ENCODE measurements around the gene PDCD1LG2. TPM values are rescaled to one million over a fixed set of nuclear protein-coding genes. Genes with fewer than 3 reads are reported as not detected.
A peak's percentile ranks its signal among the peaks of the same experiment; 100 is the strongest.
"Not testable (repeated sequence)": the region's sequence is repeated elsewhere in the genome, so short reads cannot be mapped to it uniquely, and the experiment has no call there.

PDCD1LG2 gene
- total RNA-seq: 1 to 10 TPM in 3 of 4 donors, under 1 TPM in 1; 0.44 to 3.1 (median 1.9) TPM

- Histone ChIP-seq H3K27me3 (no peaks in the 10 kb centered on the region), H3K9me3 (no peaks in the 10 kb centered on the region), H3K4me3 (peak within 1 kb of the TSS in 3 of 4 donors; percentile 9 to 33 (median 32)), H3K27ac (peak within 1 kb of the TSS in 3 of 4 donors; percentile 60 to 84 (median 70)), H3K36me3 (no peaks in the 10 kb centered on the region), H3K4me1 (peaks cover 0 to 11% (median 2%) of the 10 kb centered on the region in 4 donors)
- no peak for DNase-seq (ENCODE audit: low spot score in 2 of 2)
- WGBS, 2 donors: 33 to 37% methylated on average over 4 of the region's 4 CpGs
- no peak for TF ChIP-seq CTCF (IDR thresholded peaks at IDR 0.05)
- peak in 1 of 2 donors; percentile 53 for TF ChIP-seq EP300 (IDR thresholded peaks at IDR 0.05)
Measured at GRCh38 chr9:5510360-5510931, at the start of gene PDCD1LG2. Gene PDCD1LG2, plus strand, starts transcription at chr9:5510531. Its CDS starts 12,016 bp downstream, at chr9:5522547.

DNA sequence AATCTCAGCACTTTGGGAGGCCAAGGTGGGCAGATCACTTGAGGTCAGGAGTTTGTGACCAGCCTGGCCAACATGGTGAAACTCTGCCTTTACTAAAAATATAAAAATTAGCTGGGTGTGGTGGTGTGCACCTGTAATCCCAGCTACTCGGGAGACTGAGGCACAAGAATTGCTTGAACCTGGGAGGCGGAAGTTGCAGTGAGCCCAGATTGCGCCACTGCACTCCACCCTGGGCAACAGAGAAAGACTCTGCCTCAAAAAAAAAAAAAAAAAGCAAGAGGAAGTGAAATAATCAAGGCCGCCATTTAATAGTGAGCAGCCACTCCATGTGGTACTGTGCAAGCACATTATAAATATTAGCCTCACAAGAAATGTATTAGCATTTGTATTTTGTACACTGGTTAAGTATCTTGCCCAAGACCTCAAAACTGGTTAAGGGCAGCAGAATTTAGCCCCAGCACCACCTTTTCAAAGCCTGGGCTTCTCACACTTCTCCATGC is 45.5 kb upstream of the PDCD1LG2 start:
- H3K9me3 ChIP-seq; H3K4me3 ChIP-seq; H3K27ac ChIP-seq; H3K4me1 ChIP-seq; DNase-seq (ENCODE audit: low spot score in 2 of 2); H3K27me3 ChIP-seq: not testable (repeated sequence)
- peaks cover 0 to 31% (median 0%) of the 10 kb centered on the region in 3 donors for H3K36me3 ChIP-seq
- 90 to 91% methylated on average over 4 of the region's 4 CpGs for WGBS, 2 donors

- DNase-seq (ENCODE audit: low spot score in 2 of 2): no peak
- TF ChIP-seq POLR2A (IDR thresholded peaks at IDR 0.05) (no peak), CTCF (IDR thresholded peaks at IDR 0.05) (no peak), EP300 (IDR thresholded peaks at IDR 0.05) (no peak)
- Histone ChIP-seq H3K27ac (no peak overlapping the region), H3K4me1 (no peaks in the 10 kb centered on the region), H3K27me3 (no peaks in the 10 kb centered on the region), H3K36me3 (peaks cover 0 to 31% (median 0%) of the 10 kb centered on the region in 3 donors), H3K4me3 (no peak overlapping the region), H3K9me3 (no peaks in the 10 kb centered on the region)
- WGBS, 2 donors: 67 to 74% methylated on average over 1 of the region's 1 CpG
Measured at GRCh38 chr9:5466005-5466404, 44.3 kb upstream of the PDCD1LG2 start.

DNA sequence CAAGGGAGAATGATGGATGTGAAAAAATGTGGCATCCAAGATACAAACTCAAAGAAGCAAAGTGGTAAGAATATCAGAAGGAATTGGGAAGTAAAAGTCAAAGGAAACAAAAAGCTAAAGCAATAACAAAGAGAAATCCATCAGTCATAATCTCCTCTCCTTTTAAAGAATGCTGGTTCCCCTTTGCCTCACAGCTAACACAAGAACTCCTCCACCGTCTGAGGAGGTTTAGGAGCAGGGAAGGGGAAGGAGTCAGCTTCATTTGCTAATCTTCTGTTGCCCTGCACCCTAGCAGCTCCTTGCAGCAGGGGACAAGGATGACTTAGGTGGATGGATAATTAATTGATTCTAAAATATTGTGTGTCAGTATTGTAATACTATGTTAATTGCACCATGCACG is 43.6 kb upstream of the PDCD1LG2 start:
- no peak overlapping the region for H3K4me3 ChIP-seq
- TF ChIP-seq EP300 (IDR thresholded peaks at IDR 0.05) (no peak), POLR2A (IDR thresholded peaks at IDR 0.05) (no peak), CTCF (IDR thresholded peaks at IDR 0.05) (no peak)
- H3K27me3 ChIP-seq: no peaks in the 10 kb centered on the region
- H3K4me1 ChIP-seq: no peaks in the 10 kb centered on the region
- DNase-seq (ENCODE audit: low spot score in 2 of 2): no peak
- WGBS, 2 donors: 57 to 60% methylated on average over 2 of the region's 2 CpGs
- peaks cover 0 to 31% (median 0%) of the 10 kb centered on the region in 3 donors for H3K36me3 ChIP-seq
- no peak overlapping the region for H3K27ac ChIP-seq
- H3K9me3 ChIP-seq: no peaks in the 10 kb centered on the region

DNA sequence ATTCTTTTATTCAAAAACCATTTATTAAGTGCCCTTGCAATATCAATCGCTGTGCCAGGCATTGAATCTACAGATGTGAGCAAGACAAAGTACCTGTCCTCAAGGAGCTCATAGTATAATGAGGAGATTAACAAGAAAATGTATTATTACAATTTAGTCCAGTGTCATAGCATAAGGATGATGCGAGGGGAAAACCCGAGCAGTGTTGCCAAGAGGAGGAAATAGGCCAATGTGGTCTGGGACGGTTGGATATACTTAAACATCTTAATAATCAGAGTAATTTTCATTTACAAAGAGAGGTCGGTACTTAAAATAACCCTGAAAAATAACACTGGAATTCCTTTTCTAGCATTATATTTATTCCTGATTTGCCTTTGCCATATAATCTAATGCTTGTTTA is 41.5 kb upstream of the PDCD1LG2 start:
- Histone ChIP-seq H3K27ac (no peak overlapping the region), H3K4me3 (no peak overlapping the region), H3K4me1 (no peaks in the 10 kb centered on the region), H3K36me3 (peaks cover 0 to 21% (median 0%) of the 10 kb centered on the region in 3 donors), H3K27me3 (no peaks in the 10 kb centered on the region), H3K9me3 (no peaks in the 10 kb centered on the region)
- TF ChIP-seq POLR2A (IDR thresholded peaks at IDR 0.05): no peak
- no peak for TF ChIP-seq EP300 (IDR thresholded peaks at IDR 0.05)
- TF ChIP-seq CTCF (IDR thresholded peaks at IDR 0.05): no peak
- DNase-seq (ENCODE audit: low spot score in 2 of 2): no peak
- WGBS, 2 donors: 58 to 64% methylated on average over 5 of the region's 5 CpGs
